HepG2 (cell line): ENCODE measurements around the gene TTC31. TPM values are rescaled to one million over a fixed set of nuclear protein-coding genes. Genes with fewer than 3 reads are reported as not detected.

Source experiments
- ARNT ChIP-seq: fragments of 450-650 bp; IDR thresholded peaks from 2 replicates; pipeline ENCODE4 v1.6.1; 2017
- ATRX ChIP-seq: sonication (generic); formaldehyde crosslinking; IDR thresholded peaks from 2 replicates; pipeline ENCODE4 v1.4.0; 2020; ENCODE audit warnings: missing genetic modification reagents, borderline replicate concordance
- CBX5 ChIP-seq: sonication (generic); formaldehyde crosslinking; IDR thresholded peaks from 2 replicates; pipeline ENCODE4 v1.4.0; 2020; ENCODE audit warnings: missing genetic modification reagents, borderline replicate concordance
- CREB1 ChIP-seq, 2 experiments: fragments of 450-650 bp in 1 of 2; IDR thresholded peaks; 2 replicates each; pipeline ENCODE4 v1.6.1; 2016 to 2017; ENCODE audit warnings: control low read depth in 1 of 2, mild to moderate bottlenecking in 1 of 2, missing compliant biosample characterization in 1 of 2, missing genetic modification characterization in 1 of 2
- GTF3A ChIP-seq: sonication (generic); formaldehyde crosslinking; conservative IDR thresholded peaks from 2 replicates; pipeline ENCODE4 v1.4.0; 2020; ENCODE audit warnings: mild to moderate bottlenecking, missing genetic modification reagents
- JUND ChIP-seq: sonication (generic); formaldehyde crosslinking; IDR thresholded peaks from 2 replicates; pipeline ENCODE4 v1.8.0; 2022; ENCODE audit warnings: mild to moderate bottlenecking, missing genetic modification reagents
- KAT8 ChIP-seq: IDR thresholded peaks from 2 replicates; pipeline ENCODE4 v1.6.1; 2016; ENCODE audit warnings: missing genetic modification reagents, missing compliant biosample characterization
- NONO ChIP-seq, 2 experiments: fragments of 450-650 bp in 1 of 2; sonication (generic) in 1 of 2; formaldehyde crosslinking in 1 of 2; IDR thresholded peaks in 1 of 2; conservative IDR thresholded peaks in 1 of 2; 2 replicates each; pipeline versions ENCODE4 v1.6.1 to v1.8.0; 2017 to 2022; ENCODE audit warnings: mild to moderate bottlenecking in 1 of 2, missing genetic modification reagents in 1 of 2, moderate library complexity in 1 of 2
- PRMT3 ChIP-seq: sonication (generic); formaldehyde crosslinking; IDR thresholded peaks from 2 replicates; pipeline ENCODE4 v1.8.1; 2022; ENCODE audit warnings: low read depth, mild to moderate bottlenecking, moderate library complexity, missing genetic modification reagents, borderline replicate concordance
- RFX3 ChIP-seq: IDR thresholded peaks from 2 replicates; pipeline ENCODE4 v1.6.1; 2016; ENCODE audit warnings: missing biosample characterization, missing genetic modification reagents
- SNAPC2 ChIP-seq: sonication (generic); formaldehyde crosslinking; IDR thresholded peaks from 2 replicates; pipeline ENCODE4 v1.8.1; 2022; ENCODE audit warnings: mild to moderate bottlenecking, missing genetic modification reagents
- TRIM24 ChIP-seq: sonication (generic); formaldehyde crosslinking; IDR thresholded peaks from 2 replicates; pipeline ENCODE4 v1.8.0; 2022; ENCODE audit warnings: mild to moderate bottlenecking, missing genetic modification reagents
- YEATS4 ChIP-seq: sonication (generic); formaldehyde crosslinking; IDR thresholded peaks from 2 replicates; pipeline ENCODE4 v1.4.0; 2020; ENCODE audit warnings: missing genetic modification reagents, borderline replicate concordance
- ZKSCAN8 ChIP-seq: IDR thresholded peaks from 2 replicates; pipeline ENCODE4 v1.6.1; 2016; ENCODE audit warnings: borderline replicate concordance, missing genetic modification reagents, missing compliant biosample characterization
- ZNF253 ChIP-seq: sonication (generic); formaldehyde crosslinking; IDR thresholded peaks from 2 replicates; pipeline ENCODE4 v1.8.0; 2022; ENCODE audit warnings: mild to moderate bottlenecking, missing genetic modification reagents, borderline replicate concordance
- ZNF264 ChIP-seq: sonication (generic); formaldehyde crosslinking; IDR thresholded peaks from 2 replicates; pipeline ENCODE4 v1.4.0; 2020; ENCODE audit warnings: missing genetic modification reagents
- ZNF274 ChIP-seq: sonication (generic); formaldehyde crosslinking; IDR thresholded peaks from 2 replicates; pipeline ENCODE4 v1.5.1; 2020; ENCODE audit warnings: mild to moderate bottlenecking, missing genetic modification reagents
- ZNF501 ChIP-seq: sonication (generic); formaldehyde crosslinking; IDR thresholded peaks from 2 replicates; pipeline ENCODE4 v1.5.1; 2020; ENCODE audit warnings: mild to moderate bottlenecking, moderate library complexity, missing genetic modification reagents
- ZNF549 ChIP-seq: sonication (generic); formaldehyde crosslinking; IDR thresholded peaks from 2 replicates; pipeline ENCODE4 v1.5.0; 2020; ENCODE audit warnings: missing genetic modification reagents
- ZNF614 ChIP-seq: IDR thresholded peaks from 2 replicates; pipeline ENCODE4 v1.6.1; 2018; ENCODE audit warnings: missing biosample characterization, missing genetic modification reagents, inconsistent platforms, borderline replicate concordance
- ZNF615 ChIP-seq: sonication (generic); formaldehyde crosslinking; IDR thresholded peaks from 2 replicates; pipeline ENCODE4 v1.5.0; 2020; ENCODE audit warnings: mild to moderate bottlenecking, missing genetic modification reagents, borderline replicate concordance
- ZNF775 ChIP-seq: sonication (generic); formaldehyde crosslinking; IDR thresholded peaks from 2 replicates; pipeline ENCODE4 v1.4.0; 2020; ENCODE audit warnings: missing genetic modification reagents, mild to moderate bottlenecking, moderate library complexity, borderline replicate concordance
- ZNF777 ChIP-seq: sonication (generic); formaldehyde crosslinking; IDR thresholded peaks from 2 replicates; pipeline ENCODE4 v1.4.0; 2020; ENCODE audit warnings: missing genetic modification reagents
- polyA plus RNA-seq, 8 experiments: library from polyadenylated mRNA; depleted of rRNA in 3 of 8; stranded (reverse) in 7 of 8; unstranded in 1 of 8; fragments of >200 nt; fragmentation: Illumina TruSeq in 4 of 8; extraction: Trizol in 4 of 8; gene quantifications; 2 replicates each; pipeline versions ENCODE4 v1.2.1 to v1.2.3, GENCODE V29; 2011 to 2016; ENCODE audit warnings: low read depth in 4 of 8, missing spikeins in 1 of 8, mixed read lengths in 1 of 8; ENCODE audit not compliant: insufficient read depth in 1 of 8
- total RNA-seq, 5 experiments: library from RNA; depleted of rRNA; stranded (reverse); fragments of >200 nt; fragmentation: Illumina TruSeq; extraction: Trizol; gene quantifications; 2 replicates each; pipeline ENCODE4 v1.2.3, GENCODE V29; 2016; ENCODE audit warnings: low read depth in 1 of 5
- TF ChIP-seq, protein P1 (sequence below): sonication (generic); formaldehyde crosslinking; IDR thresholded peaks from 2 replicates; pipeline ENCODE4 v1.4.0; 2020; ENCODE audit warnings: mild to moderate bottlenecking, missing genetic modification reagents
- TF ChIP-seq, protein P2 (sequence below), 2 experiments: fragments of 450-650 bp in 1 of 2; sonication (generic) in 1 of 2; formaldehyde crosslinking; IDR thresholded peaks; 2 replicates each; pipeline versions ENCODE4 v1.5.0 to v1.8.0; 2020 to 2022; ENCODE audit warnings: mild to moderate bottlenecking in 1 of 2, missing genetic modification reagents in 1 of 2
- TF ChIP-seq, protein P3 (sequence below): IDR thresholded peaks from 2 replicates; pipeline ENCODE4 v1.6.1; 2012; ENCODE audit warnings: inconsistent platforms
- TF ChIP-seq, protein P4 (sequence below): sonication (generic); formaldehyde crosslinking; IDR thresholded peaks from 2 replicates; pipeline ENCODE4 v1.9.0; 2021; ENCODE audit warnings: missing genetic modification reagents, mild to moderate bottlenecking, borderline replicate concordance

Gene TTC31
- total and polyA plus RNA-seq, 2 of the 13 experiments (the other 11 are each of a cell fraction or from before 2014, with no cell fraction given), result 28.3 to 39.5 TPM

- TF ChIP-seq YEATS4 (peak; percentile 89; the same call in 1 of the 2 replicates), SNAPC2 (CRISPR knock-in tag) (peak; percentile 71), ZNF549 (CRISPR knock-in tag) (no peak), ZNF615 (CRISPR knock-in tag) (peak; percentile 82; the same call in 1 of the 2 replicates), ZNF777 (CRISPR knock-in tag) (no peak), PRMT3 (CRISPR knock-in tag) (no peak), CBX5 (CRISPR knock-in tag) (peak; percentile 99), GTF3A (CRISPR knock-in tag) (peak; percentile 85; the same call in 1 of the 2 replicates), ZNF775 (CRISPR knock-in tag) (no peak; the same call in 1 of the 2 replicates), ZNF264 (peak; percentile 52), TRIM24 (CRISPR knock-in tag) (no peak), ZNF274 (peak; percentile 85), KAT8 (CRISPR knock-in tag) (peak; percentile 99), ZNF253 (CRISPR knock-in tag) (no peak), RFX3 (CRISPR knock-in tag) (peak; percentile 87), NONO (IDR thresholded peaks at IDR 0.05) (no peak), NONO (CRISPR knock-in tag; conservative IDR thresholded peaks at IDR 0.05) (peak; percentile 99), ATRX (no peak; the same call in 1 of the 2 replicates), JUND (CRISPR knock-in tag) (peak; percentile 87), ZNF614 (CRISPR knock-in tag) (peak; percentile 97), ARNT (no peak), CREB1 (IDR thresholded peaks at IDR 0.05) (peak; percentile 82), CREB1 (CRISPR knock-in tag; IDR thresholded peaks at IDR 0.05) (peak; percentile 95), ZNF501 (CRISPR knock-in tag) (peak; percentile 99), ZKSCAN8 (CRISPR knock-in tag) (peak; percentile 98)
- TF ChIP-seq, protein P1, sequence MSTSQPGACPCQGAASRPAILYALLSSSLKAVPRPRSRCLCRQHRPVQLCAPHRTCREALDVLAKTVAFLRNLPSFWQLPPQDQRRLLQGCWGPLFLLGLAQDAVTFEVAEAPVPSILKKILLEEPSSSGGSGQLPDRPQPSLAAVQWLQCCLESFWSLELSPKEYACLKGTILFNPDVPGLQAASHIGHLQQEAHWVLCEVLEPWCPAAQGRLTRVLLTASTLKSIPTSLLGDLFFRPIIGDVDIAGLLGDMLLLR (CRISPR knock-in tag), result peak; percentile 96
- TF ChIP-seq, protein P2, sequence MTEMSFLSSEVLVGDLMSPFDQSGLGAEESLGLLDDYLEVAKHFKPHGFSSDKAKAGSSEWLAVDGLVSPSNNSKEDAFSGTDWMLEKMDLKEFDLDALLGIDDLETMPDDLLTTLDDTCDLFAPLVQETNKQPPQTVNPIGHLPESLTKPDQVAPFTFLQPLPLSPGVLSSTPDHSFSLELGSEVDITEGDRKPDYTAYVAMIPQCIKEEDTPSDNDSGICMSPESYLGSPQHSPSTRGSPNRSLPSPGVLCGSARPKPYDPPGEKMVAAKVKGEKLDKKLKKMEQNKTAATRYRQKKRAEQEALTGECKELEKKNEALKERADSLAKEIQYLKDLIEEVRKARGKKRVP (CRISPR knock-in tag; IDR thresholded peaks at IDR 0.05), result peak in 1 of 2 experiments; percentile 80; a peak in 2 of 4 replicates
- TF ChIP-seq, protein P3, sequence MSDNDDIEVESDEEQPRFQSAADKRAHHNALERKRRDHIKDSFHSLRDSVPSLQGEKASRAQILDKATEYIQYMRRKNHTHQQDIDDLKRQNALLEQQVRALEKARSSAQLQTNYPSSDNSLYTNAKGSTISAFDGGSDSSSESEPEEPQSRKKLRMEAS, result peak; percentile 94
- TF ChIP-seq, protein P4, sequence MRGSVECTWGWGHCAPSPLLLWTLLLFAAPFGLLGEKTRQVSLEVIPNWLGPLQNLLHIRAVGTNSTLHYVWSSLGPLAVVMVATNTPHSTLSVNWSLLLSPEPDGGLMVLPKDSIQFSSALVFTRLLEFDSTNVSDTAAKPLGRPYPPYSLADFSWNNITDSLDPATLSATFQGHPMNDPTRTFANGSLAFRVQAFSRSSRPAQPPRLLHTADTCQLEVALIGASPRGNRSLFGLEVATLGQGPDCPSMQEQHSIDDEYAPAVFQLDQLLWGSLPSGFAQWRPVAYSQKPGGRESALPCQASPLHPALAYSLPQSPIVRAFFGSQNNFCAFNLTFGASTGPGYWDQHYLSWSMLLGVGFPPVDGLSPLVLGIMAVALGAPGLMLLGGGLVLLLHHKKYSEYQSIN (CRISPR knock-in tag), result no peak
These were observed 28.0 kb upstream of the TTC31 start, which contains the start of gene INO80B (continued) for GRCh38 chr2:74454654-74455511.
